Rectal smooth muscle tissue (tissue), 1 donor: Measurements from ENCODE around the gene HDHD5.

Experiments
- H3K27ac ChIP-seq: one replicate; pipeline ENCODE4 v1.7.0; 2013; ENCODE audit warnings: low read depth, low read length, inconsistent platforms
- H3K27me3 ChIP-seq: one replicate; pipeline ENCODE4 v1.7.0; 2013; ENCODE audit warnings: low read length; ENCODE audit not compliant: control insufficient read depth, insufficient read depth
- H3K36me3 ChIP-seq: one replicate; pipeline ENCODE4 v1.7.0; 2013; ENCODE audit warnings: low read length; ENCODE audit not compliant: control insufficient read depth, insufficient read depth
- H3K4me1 ChIP-seq: one replicate; pipeline ENCODE4 v1.7.0; 2013; ENCODE audit warnings: low read length; ENCODE audit not compliant: control insufficient read depth, insufficient read depth
- H3K4me3 ChIP-seq: one replicate; pipeline ENCODE4 v1.7.0; 2013; ENCODE audit warnings: low read length
- H3K9ac ChIP-seq: one replicate; pipeline ENCODE4 v1.7.0; 2013; ENCODE audit warnings: low read length

The HDHD5 gene

GRCh38 chr22:17158568-17159503, at the start of gene HDHD5:
HDHD5 (minus strand) TSS chr22:17159277; CDS start chr22:17159251, 26 bp downstream.
- no peaks in the 10 kb centered on the region for H3K36me3 ChIP-seq
- peak within 1 kb of the TSS; percentile 93 for H3K4me3 ChIP-seq
- peaks cover 8% of the 10 kb centered on the region for H3K4me1 ChIP-seq
- no peaks in the 10 kb centered on the region for H3K27me3 ChIP-seq
- H3K9ac ChIP-seq = peak within 1 kb of the TSS; percentile 68
- peak within 1 kb of the TSS; percentile 85 for H3K27ac ChIP-seq

GRCh38 chr22:17205432-17205831, 46.4 kb upstream of the HDHD5 start:
- Histone ChIP-seq H3K9ac (no peak overlapping the region), H3K27me3 (peaks cover 2% of the 10 kb centered on the region), H3K4me1 (no peaks in the 10 kb centered on the region), H3K36me3 (peaks cover 2% of the 10 kb centered on the region), H3K27ac (no peak overlapping the region), H3K4me3 (no peak overlapping the region)

- Histone ChIP-seq H3K4me1 (no peaks in the 10 kb centered on the region), H3K4me3 (no peak overlapping the region), H3K36me3 (no peaks in the 10 kb centered on the region), H3K27me3 (peaks cover 2% of the 10 kb centered on the region), H3K27ac (no peak overlapping the region), H3K9ac (no peak overlapping the region)
Measured at GRCh38 chr22:17201285-17201945, 42.3 kb upstream of the HDHD5 start.

GRCh38 chr22:17199003-17199731, 40.1 kb upstream of the HDHD5 start:
- Histone ChIP-seq H3K27ac (no peak overlapping the region), H3K9ac (no peak overlapping the region), H3K36me3 (no peaks in the 10 kb centered on the region), H3K27me3 (peaks cover 2% of the 10 kb centered on the region), H3K4me3 (peak overlapping the region; percentile 50), H3K4me1 (no peaks in the 10 kb centered on the region)

- no peaks in the 10 kb centered on the region for H3K36me3 ChIP-seq
- H3K4me3 ChIP-seq = peak overlapping the region; percentile 50
- H3K27ac ChIP-seq = no peak overlapping the region
- no peaks in the 10 kb centered on the region for H3K4me1 ChIP-seq
- peaks cover 2% of the 10 kb centered on the region for H3K27me3 ChIP-seq
- no peak overlapping the region for H3K9ac ChIP-seq
Measured at GRCh38 chr22:17198170-17199002, 39.3 kb upstream of the HDHD5 start.

GRCh38 chr22:17194213-17194612, 35.1 kb upstream of the HDHD5 start:
- no peak overlapping the region for H3K9ac ChIP-seq
- H3K4me3 ChIP-seq = no peak overlapping the region
- no peaks in the 10 kb centered on the region for H3K27me3 ChIP-seq
- peaks cover 2% of the 10 kb centered on the region for H3K36me3 ChIP-seq
- no peaks in the 10 kb centered on the region for H3K4me1 ChIP-seq
- H3K27ac ChIP-seq = no peak overlapping the region

GRCh38 chr22:17192186-17192585, 33.1 kb upstream of the HDHD5 start:
- H3K9ac ChIP-seq = no peak overlapping the region
- peaks cover 2% of the 10 kb centered on the region for H3K36me3 ChIP-seq
- H3K27me3 ChIP-seq = no peaks in the 10 kb centered on the region
- H3K4me1 ChIP-seq = no peaks in the 10 kb centered on the region
- no peak overlapping the region for H3K4me3 ChIP-seq
- H3K27ac ChIP-seq = no peak overlapping the region

- Histone ChIP-seq H3K27ac (no peak overlapping the region), H3K4me1 (no peaks in the 10 kb centered on the region), H3K4me3 (no peak overlapping the region), H3K36me3 (peaks cover 2% of the 10 kb centered on the region), H3K9ac (no peak overlapping the region), H3K27me3 (no peaks in the 10 kb centered on the region)
Measured at GRCh38 chr22:17191163-17191784, 32.2 kb upstream of the HDHD5 start.

- no peak overlapping the region for H3K27ac ChIP-seq
Measured at GRCh38 chr22:17190702-17191101, 31.6 kb upstream of the HDHD5 start.

GRCh38 chr22:17176715-17177114, 17.6 kb upstream of the HDHD5 start:
- Histone ChIP-seq H3K27ac (no peak overlapping the region), H3K4me1 (peaks cover 6% of the 10 kb centered on the region), H3K9ac (no peak overlapping the region), H3K36me3 (no peaks in the 10 kb centered on the region), H3K27me3 (no peaks in the 10 kb centered on the region), H3K4me3 (no peak overlapping the region)

More at GRCh38 chr22:17190702-17191101, 31.6 kb upstream of the HDHD5 start:
- H3K4me1 ChIP-seq = no peaks in the 10 kb centered on the region
- no peaks in the 10 kb centered on the region for H3K27me3 ChIP-seq
- H3K9ac ChIP-seq = no peak overlapping the region
- peaks cover 3% of the 10 kb centered on the region for H3K36me3 ChIP-seq
- no peak overlapping the region for H3K4me3 ChIP-seq

GRCh38 chr22:17172029-17172833, 13.2 kb upstream of the HDHD5 start:
- H3K36me3 ChIP-seq = no peaks in the 10 kb centered on the region
- H3K9ac ChIP-seq = no peak overlapping the region
- no peaks in the 10 kb centered on the region for H3K27me3 ChIP-seq
- H3K4me3 ChIP-seq = peak overlapping the region; percentile 82
- peak overlapping the region; percentile 91 for H3K27ac ChIP-seq
- H3K4me1 ChIP-seq = peaks cover 6% of the 10 kb centered on the region
